ENCODE measurements around the gene RRP15.

Gene RRP15

DNA sequence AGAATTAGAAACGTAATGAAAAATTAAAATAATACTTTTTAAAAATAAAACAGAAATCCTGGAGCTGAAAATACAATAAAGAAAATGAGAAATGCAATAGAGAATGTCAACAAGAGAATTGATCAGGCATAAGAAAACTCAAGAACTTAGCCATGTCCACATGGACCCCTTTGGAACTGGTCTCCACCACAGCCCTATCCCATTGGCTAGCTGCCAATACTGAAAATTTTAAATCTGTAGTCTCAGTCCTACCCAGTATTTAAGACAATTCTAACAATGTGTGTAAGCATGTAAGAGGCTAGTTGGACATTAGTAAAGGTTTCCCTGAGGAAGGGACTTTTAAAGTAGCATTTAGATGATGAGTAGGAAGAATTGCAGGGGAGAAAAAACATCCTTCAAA, 25.8 kb upstream of the RRP15 start:
- Histone ChIP-seq H3K4me3 (ENCODE audit: low read depth, low read length) (no peak overlapping the region), H3K27ac (no peak overlapping the region), H2AFZ (no peak overlapping the region), H3K27me3 (ENCODE audit: control insufficient read depth, insufficient read depth, low read length) (no peaks in the 10 kb centered on the region), H3K9me3 (ENCODE audit: control insufficient read depth, low read length) (no peaks in the 10 kb centered on the region), H3K4me2 (ENCODE audit: low read length) (no peak overlapping the region), H3K9ac (no peak overlapping the region), H3K79me2 (no peaks in the 10 kb centered on the region), H3K36me3 (ENCODE audit: control insufficient read depth, insufficient read depth, low read length) (no peaks in the 10 kb centered on the region), H3K4me1 (no peaks in the 10 kb centered on the region)
- no peak for TF ChIP-seq CTCF (IDR thresholded peaks at IDR 0.05)

- no peak for TF ChIP-seq CTCF (IDR thresholded peaks at IDR 0.05)
- H3K4me1 ChIP-seq = no peaks in the 10 kb centered on the region
- no peaks in the 10 kb centered on the region for H3K79me2 ChIP-seq
- H2AFZ ChIP-seq = no peak overlapping the region
- H3K4me2 ChIP-seq (ENCODE audit: low read length) = no peak overlapping the region
- H3K27me3 ChIP-seq (ENCODE audit: control insufficient read depth, insufficient read depth, low read length) = no peaks in the 10 kb centered on the region
- H3K27ac ChIP-seq = no peak overlapping the region
- no peak overlapping the region for H3K9ac ChIP-seq
- H3K4me3 ChIP-seq (ENCODE audit: low read depth, low read length) = no peak overlapping the region
- no peaks in the 10 kb centered on the region for H3K36me3 ChIP-seq (ENCODE audit: control insufficient read depth, insufficient read depth, low read length)
- H3K9me3 ChIP-seq (ENCODE audit: control insufficient read depth, low read length) = no peaks in the 10 kb centered on the region
Observed at GRCh38 chr1:218259800-218260199, 25.3 kb upstream of the RRP15 start.

DNA sequence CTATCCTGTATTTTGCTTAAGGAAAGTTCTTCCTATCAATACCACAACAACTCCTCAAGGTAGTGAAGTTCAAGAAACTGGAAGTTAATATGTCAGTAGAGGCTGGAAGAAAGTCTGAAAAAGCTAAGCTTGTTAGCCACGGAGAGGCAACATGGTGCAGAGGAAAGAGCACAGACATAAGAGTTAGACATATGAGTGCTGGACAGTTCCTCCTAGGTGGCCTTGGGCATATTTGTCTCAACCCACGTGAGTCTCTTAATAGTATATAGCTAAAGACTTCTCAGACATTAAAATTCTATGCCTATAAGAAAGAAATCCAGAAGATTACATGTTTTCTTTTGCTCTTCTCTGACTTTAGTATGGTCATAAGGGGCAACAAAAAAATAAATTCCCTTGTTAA, 22.8 kb upstream of the RRP15 start:
- TF ChIP-seq CTCF (IDR thresholded peaks at IDR 0.05) = no peak
- no peak overlapping the region for H3K4me3 ChIP-seq (ENCODE audit: low read depth, low read length)
- no peaks in the 10 kb centered on the region for H3K36me3 ChIP-seq (ENCODE audit: control insufficient read depth, insufficient read depth, low read length)
- H3K9ac ChIP-seq = no peak overlapping the region
- no peaks in the 10 kb centered on the region for H3K4me1 ChIP-seq
- no peak overlapping the region for H2AFZ ChIP-seq
- no peaks in the 10 kb centered on the region for H3K27me3 ChIP-seq (ENCODE audit: control insufficient read depth, insufficient read depth, low read length)
- H3K9me3 ChIP-seq (ENCODE audit: control insufficient read depth, low read length) = no peaks in the 10 kb centered on the region
- no peaks in the 10 kb centered on the region for H3K79me2 ChIP-seq
- no peak overlapping the region for H3K27ac ChIP-seq
- no peak overlapping the region for H3K4me2 ChIP-seq (ENCODE audit: low read length)

GRCh38 chr1:218266356-218266755, 18.7 kb upstream of the RRP15 start:
- no peak for TF ChIP-seq CTCF (IDR thresholded peaks at IDR 0.05)
- H3K4me2 ChIP-seq (ENCODE audit: low read length) = no peak overlapping the region

GRCh38 chr1:218272366-218272765, 12.7 kb upstream of the RRP15 start:
- Histone ChIP-seq H2AFZ (no peak overlapping the region), H3K4me2 (ENCODE audit: low read length) (no peak overlapping the region), H3K4me1 (no peaks in the 10 kb centered on the region), H3K9ac (no peak overlapping the region), H3K9me3 (ENCODE audit: control insufficient read depth, low read length) (no peaks in the 10 kb centered on the region), H3K79me2 (no peaks in the 10 kb centered on the region), H3K36me3 (ENCODE audit: control insufficient read depth, insufficient read depth, low read length) (no peaks in the 10 kb centered on the region), H3K4me3 (ENCODE audit: low read depth, low read length) (no peak overlapping the region), H3K27ac (no peak overlapping the region), H3K27me3 (ENCODE audit: control insufficient read depth, insufficient read depth, low read length) (no peaks in the 10 kb centered on the region)
- TF ChIP-seq CTCF (IDR thresholded peaks at IDR 0.05) = no peak

More at GRCh38 chr1:218266356-218266755, 18.7 kb upstream of the RRP15 start:
- Histone ChIP-seq H3K27me3 (ENCODE audit: control insufficient read depth, insufficient read depth, low read length) (no peaks in the 10 kb centered on the region), H3K9me3 (ENCODE audit: control insufficient read depth, low read length) (no peaks in the 10 kb centered on the region), H2AFZ (no peak overlapping the region), H3K9ac (no peak overlapping the region), H3K27ac (no peak overlapping the region), H3K4me3 (ENCODE audit: low read depth, low read length) (no peak overlapping the region), H3K79me2 (no peaks in the 10 kb centered on the region), H3K4me1 (no peaks in the 10 kb centered on the region), H3K36me3 (ENCODE audit: control insufficient read depth, insufficient read depth, low read length) (no peaks in the 10 kb centered on the region)

Data from parathyroid adenoma (tissue), 2 donors.